ENCODE data around the gene MAD1L1. TPM values are rescaled to one million over a fixed set of nuclear protein-coding genes. Genes with fewer than 3 reads are reported as not detected.
A peak's percentile ranks its signal among the peaks of the same experiment; 100 is the strongest.

The MAD1L1 gene
- total RNA-seq, 1 experiment from 2014 or later = 50.8 TPM

DNA sequence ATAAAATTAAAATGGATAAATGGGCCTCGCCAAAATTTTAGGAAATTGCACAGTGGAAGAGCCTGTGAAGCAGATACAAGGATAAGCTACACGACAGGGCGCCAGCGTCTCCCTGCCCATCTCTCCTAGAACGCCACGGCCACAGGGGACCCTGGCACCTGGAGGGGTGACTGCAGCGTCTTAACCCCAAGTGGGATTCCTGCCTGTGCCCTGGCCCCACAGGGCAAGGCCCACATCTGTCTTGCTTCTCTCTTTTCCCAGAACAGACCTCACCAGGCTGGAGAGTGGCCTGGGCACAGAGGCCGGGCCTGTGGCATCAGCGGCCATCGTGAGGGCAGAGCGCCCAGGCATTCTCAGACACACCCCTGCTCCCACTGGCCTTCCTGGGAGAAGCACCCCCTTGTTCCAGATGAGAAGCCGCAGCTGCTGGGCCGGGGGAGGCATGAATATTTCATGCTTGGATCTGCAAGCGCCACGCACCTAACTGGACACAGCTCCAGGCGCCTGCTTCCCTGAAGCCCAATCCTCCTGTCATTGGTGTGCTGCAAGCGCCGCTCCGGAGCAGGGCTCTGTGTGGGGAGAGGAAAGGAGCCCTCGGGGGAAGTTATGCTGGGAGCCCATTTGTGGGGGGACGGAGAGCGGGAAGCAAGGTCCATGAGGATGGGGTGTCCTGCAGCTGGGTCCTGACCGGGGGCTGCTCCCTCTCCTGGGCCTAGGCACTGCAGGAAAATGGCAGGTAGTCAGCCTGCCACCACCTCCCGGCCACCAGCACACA, 409.2 kb downstream of the MAD1L1 start:
- no peak overlapping the region for H3K27ac ChIP-seq
- DNase-seq = peak in 1 of 2 experiments; percentile 25
- no peaks in the 10 kb centered on the region for H3K4me1 ChIP-seq (replicated peaks; ENCODE audit: insufficient read depth)
- ChIA-PET POLR2A (ENCODE audit: unreplicated experiment) (no interaction called here), CTCF (no interaction called here)
- H3F3A ChIP-seq (ENCODE audit: insufficient read depth, low read depth) = no peaks in the 10 kb centered on the region
- H3K27me3 ChIP-seq (ENCODE audit: insufficient read depth, low read depth) = no peaks in the 10 kb centered on the region
- intact Hi-C loops (cut with micrococcal nuclease; ENCODE audit: unreplicated experiment) = no loop called here
- no peaks in the 10 kb centered on the region for H3K79me2 ChIP-seq (ENCODE audit: low read depth)
- BruUV-seq (replicated peaks) = no TSS peak
- no peak overlapping the region for H3K4me3 ChIP-seq
- H2AFZ ChIP-seq = no peak overlapping the region
- TF ChIP-seq, protein P1, sequence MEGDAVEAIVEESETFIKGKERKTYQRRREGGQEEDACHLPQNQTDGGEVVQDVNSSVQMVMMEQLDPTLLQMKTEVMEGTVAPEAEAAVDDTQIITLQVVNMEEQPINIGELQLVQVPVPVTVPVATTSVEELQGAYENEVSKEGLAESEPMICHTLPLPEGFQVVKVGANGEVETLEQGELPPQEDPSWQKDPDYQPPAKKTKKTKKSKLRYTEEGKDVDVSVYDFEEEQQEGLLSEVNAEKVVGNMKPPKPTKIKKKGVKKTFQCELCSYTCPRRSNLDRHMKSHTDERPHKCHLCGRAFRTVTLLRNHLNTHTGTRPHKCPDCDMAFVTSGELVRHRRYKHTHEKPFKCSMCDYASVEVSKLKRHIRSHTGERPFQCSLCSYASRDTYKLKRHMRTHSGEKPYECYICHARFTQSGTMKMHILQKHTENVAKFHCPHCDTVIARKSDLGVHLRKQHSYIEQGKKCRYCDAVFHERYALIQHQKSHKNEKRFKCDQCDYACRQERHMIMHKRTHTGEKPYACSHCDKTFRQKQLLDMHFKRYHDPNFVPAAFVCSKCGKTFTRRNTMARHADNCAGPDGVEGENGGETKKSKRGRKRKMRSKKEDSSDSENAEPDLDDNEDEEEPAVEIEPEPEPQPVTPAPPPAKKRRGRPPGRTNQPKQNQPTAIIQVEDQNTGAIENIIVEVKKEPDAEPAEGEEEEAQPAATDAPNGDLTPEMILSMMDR (conservative IDR thresholded peaks at IDR 0.05) = no peak
- TF ChIP-seq EZH2 (IDR thresholded peaks at IDR 0.05; ENCODE audit: low read depth) = no peak
- H3K4me2 ChIP-seq = no peak overlapping the region
- no peaks in the 10 kb centered on the region for H3K9me2 ChIP-seq (ENCODE audit: insufficient read depth)
- no peaks in the 10 kb centered on the region for H3K9me3 ChIP-seq (ENCODE audit: insufficient read depth, low read depth)
- 0 out of 2 replicates have a peak, but pooled peaks cover 5% of the 10 kb centered on the region for H4K20me1 ChIP-seq (ENCODE audit: insufficient read depth)
- no peaks in the 10 kb centered on the region for H3K36me3 ChIP-seq (ENCODE audit: low read depth)

DNA sequence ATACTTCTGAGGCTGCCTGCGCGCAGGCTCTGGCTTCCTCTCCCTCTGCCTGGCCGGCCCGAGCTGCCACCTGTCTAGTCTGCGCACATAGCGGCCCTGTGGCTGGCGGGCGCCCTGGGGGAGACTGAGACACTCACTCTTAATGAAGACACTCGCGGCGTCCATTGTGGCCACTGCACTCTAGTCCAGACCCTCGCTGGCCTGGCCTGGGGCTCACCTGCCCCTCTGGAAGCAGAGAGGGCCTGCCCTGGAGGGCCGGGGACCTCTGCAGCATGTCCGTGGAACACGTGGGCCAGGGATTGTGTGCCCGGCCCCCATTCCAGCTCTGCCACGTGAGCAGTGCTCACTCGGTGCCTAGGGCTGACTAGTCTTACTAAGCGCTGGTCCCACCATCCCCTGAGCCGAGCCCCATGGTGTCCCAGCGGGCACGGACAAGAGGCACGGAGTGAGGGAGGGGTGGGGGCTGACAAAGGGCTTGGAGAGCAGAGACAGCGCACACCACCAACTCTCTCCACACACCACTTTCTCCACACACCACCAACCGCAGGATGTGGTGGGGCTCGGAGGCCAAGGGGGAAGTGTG, 413.4 kb downstream of the MAD1L1 start:
- H3K4me2 ChIP-seq = no peak overlapping the region
- no peak overlapping the region for H3K27ac ChIP-seq
- BruUV-seq (replicated peaks) = no TSS peak
- intact Hi-C loops (cut with micrococcal nuclease; ENCODE audit: unreplicated experiment) = no loop called here
- peak in 1 of 2 experiments; percentile 3 for DNase-seq
- 0 out of 2 replicates have a peak, but pooled peaks cover under 1% of the 10 kb centered on the region for H4K20me1 ChIP-seq (ENCODE audit: insufficient read depth)
- ChIA-PET CTCF (no interaction called here), POLR2A (ENCODE audit: unreplicated experiment) (no interaction called here)
- H3F3A ChIP-seq (ENCODE audit: insufficient read depth, low read depth) = no peaks in the 10 kb centered on the region
- H3K9me3 ChIP-seq (ENCODE audit: insufficient read depth, low read depth) = no peaks in the 10 kb centered on the region
- no peaks in the 10 kb centered on the region for H3K4me1 ChIP-seq (replicated peaks; ENCODE audit: insufficient read depth)
- no peak overlapping the region for H3K4me3 ChIP-seq
- no peaks in the 10 kb centered on the region for H3K27me3 ChIP-seq (ENCODE audit: insufficient read depth, low read depth)
- no peaks in the 10 kb centered on the region for H3K36me3 ChIP-seq (ENCODE audit: low read depth)
- no peaks in the 10 kb centered on the region for H3K79me2 ChIP-seq (ENCODE audit: low read depth)
- H2AFZ ChIP-seq = no peak overlapping the region
- no peaks in the 10 kb centered on the region for H3K9me2 ChIP-seq (ENCODE audit: insufficient read depth)
- TF ChIP-seq, protein P1 (conservative IDR thresholded peaks at IDR 0.05) = no peak
- no peak for TF ChIP-seq EZH2 (IDR thresholded peaks at IDR 0.05; ENCODE audit: low read depth)

DNA sequence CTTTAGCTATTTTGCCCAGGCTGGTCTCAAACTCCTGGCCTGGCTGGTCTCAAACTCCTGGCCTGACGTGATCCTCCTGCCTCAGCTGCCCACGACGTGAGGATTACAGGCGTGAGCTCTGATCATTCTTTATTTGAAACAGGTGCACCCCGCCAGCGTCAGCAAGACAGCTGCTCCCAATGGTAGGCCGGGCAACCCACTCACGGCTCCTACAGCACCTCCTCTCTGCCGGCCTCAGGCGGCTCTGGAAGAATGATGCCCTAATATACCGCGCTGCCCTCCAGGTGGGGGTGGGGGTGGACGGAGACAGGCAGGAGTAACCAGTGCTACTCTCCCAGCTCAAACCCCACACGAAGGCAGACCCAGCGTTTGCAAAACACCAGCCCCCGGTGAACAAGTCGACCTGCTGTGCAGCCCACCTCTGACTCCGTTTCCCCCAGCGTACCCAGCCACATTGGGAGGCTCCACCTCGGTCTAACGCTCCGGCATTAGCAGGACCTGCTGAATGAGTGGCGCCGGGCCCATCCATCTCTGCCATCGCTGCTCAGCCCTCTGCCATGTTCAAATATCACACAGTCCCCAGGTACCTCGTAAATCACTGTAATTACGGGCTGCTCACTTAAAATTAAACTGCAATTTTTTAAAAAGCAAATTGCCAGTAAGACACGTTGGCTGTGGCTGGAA, 414.0 kb downstream of the MAD1L1 start:
- intact Hi-C loops (cut with micrococcal nuclease; ENCODE audit: unreplicated experiment) = no loop called here
- Histone ChIP-seq H3K27ac (no peak overlapping the region), H2AFZ (no peak overlapping the region), H3K4me3 (no peak overlapping the region), H3F3A (ENCODE audit: insufficient read depth, low read depth) (no peaks in the 10 kb centered on the region), H3K4me1 (replicated peaks; ENCODE audit: insufficient read depth) (no peaks in the 10 kb centered on the region), H3K9me2 (ENCODE audit: insufficient read depth) (no peaks in the 10 kb centered on the region), H3K9me3 (ENCODE audit: insufficient read depth, low read depth) (no peaks in the 10 kb centered on the region), H4K20me1 (ENCODE audit: insufficient read depth) (no peaks in the 10 kb centered on the region), H3K36me3 (ENCODE audit: low read depth) (no peaks in the 10 kb centered on the region), H3K27me3 (ENCODE audit: insufficient read depth, low read depth) (no peaks in the 10 kb centered on the region), H3K4me2 (no peak overlapping the region), H3K79me2 (ENCODE audit: low read depth) (no peaks in the 10 kb centered on the region)
- ChIA-PET CTCF (no interaction called here), POLR2A (ENCODE audit: unreplicated experiment) (no interaction called here)
- BruUV-seq (replicated peaks) = no TSS peak
- DNase-seq = peak in 1 of 2 experiments; percentile 4
- TF ChIP-seq, protein P1 (conservative IDR thresholded peaks at IDR 0.05) = no peak
- no peak for TF ChIP-seq EZH2 (IDR thresholded peaks at IDR 0.05; ENCODE audit: low read depth)

All from PC-9 (cell line).